Mucosa of gallbladder (tissue), 1 donor: ENCODE results near the gene GSTK1. TPM values are rescaled to one million over a fixed set of nuclear protein-coding genes. Genes with fewer than 3 reads are reported as not detected.

Experiments
- DNase-seq: peaks from one replicate; pipeline ENCODE4 v3.0.0-alpha.2; 2020; ENCODE audit warnings: low spot score
- total RNA-seq: library from RNA; stranded (reverse); gene quantifications from one replicate; pipeline ENCODE4 v1.2.1, GENCODE V29; 2021
- donor health status: DM: no; HTN: no; CAD: no.

The GSTK1 gene
- total RNA-seq, 1 donor from 2014 or later: 252 TPM

DNA sequence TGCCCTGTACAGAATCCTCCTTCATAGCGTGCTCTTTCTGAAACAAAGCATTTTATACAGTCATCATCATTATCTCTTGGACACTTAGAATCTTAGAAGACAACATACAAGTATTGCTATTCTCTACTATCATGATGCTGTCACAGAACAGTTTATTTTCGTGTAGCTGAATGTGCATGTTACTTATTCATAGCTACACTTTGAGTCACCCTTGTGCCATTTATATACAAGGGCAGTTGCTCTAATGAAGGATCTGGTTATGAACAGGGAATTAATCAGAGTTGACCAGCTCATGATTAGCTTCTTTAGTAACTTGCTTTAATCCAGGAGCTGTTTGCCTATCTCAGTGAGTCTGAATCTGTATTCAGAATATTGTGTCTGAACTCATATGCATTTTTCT, 36.1 kb downstream of the GSTK1 start:
- DNase-seq: no peak

DNA sequence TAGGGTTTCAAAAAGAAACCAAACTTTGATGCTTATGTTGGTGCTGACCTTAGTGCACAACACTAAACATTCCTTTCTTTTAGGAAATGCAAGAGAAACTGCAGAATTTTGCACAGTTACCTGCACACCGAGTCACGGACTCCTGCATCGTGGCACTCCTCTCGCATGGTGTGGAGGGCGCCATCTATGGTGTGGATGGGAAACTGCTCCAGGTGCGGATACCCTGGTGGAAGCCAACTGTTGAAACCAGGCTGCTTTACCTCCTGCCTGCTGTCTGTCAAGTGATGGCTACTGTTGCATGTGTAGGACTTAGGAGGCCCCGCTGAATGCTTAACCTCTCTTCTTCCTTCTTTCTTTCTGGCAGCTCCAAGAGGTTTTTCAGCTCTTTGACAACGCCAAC, 36.6 kb downstream of the GSTK1 start:
- DNase-seq: no peak

DNA sequence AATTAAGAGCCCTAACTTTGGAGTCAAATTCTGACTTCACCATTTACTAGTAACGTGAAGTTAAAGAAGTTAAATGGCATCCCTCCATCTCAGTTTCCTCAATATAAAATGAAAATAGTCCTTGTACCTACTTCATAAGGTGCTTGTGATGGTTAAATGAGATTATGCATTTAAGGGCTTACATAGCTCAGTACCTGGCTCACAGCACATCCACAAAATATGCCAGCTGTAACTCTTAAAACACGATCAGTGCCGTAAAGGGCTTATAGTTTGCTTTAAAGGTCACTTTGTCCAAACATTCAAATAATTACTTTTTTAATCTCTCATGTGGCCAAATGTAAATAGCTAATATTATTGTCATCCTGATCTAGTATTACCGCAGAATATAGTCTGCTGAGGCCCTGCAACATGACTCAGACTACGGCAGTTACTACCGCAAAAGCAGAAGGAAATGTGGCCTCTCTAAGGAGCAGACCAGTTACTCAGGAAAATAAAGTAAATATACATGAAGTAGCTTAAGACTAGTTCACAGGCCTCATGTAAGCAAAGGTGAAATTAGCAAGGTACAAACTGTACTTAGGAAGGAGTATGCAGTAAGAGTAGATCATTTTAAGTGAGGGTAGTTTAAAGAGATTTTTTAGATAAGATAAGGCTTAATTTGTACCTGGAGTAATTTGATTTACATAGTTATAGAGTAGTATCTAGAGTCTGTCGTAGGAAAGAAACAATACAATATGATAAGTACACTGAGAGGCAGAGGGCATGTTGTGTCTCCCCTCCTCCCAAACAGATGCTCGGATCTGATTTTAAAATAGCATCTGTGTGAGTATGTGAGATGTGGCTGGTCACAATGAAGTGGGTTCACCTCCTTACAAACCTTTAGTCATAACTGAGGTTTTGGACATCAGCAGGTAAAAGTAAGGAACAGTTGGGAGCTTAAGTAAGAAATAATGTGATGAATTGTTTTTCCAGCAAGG, 38.0 kb downstream of the GSTK1 start:
- DNase-seq: no peak

DNA sequence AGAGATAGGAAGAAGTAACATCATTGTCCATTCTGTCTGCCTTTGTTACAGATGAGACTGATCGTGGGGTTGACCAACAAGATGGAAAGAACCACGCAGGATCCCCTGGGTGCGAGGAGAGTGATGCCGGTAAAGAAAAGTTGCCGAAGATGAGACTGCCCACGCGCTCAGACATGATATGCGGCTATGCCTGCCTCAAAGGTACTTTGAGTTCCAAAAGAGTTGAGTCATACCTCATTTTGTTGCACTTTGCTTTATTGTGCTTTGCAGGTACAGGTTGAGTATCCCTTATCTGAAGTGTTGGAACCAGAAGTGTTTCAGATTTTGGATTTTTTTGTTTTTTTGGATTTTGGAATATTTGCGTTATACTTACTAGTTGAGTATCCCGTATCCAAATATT, 40.5 kb downstream of the GSTK1 start:
- no peak for DNase-seq

DNA sequence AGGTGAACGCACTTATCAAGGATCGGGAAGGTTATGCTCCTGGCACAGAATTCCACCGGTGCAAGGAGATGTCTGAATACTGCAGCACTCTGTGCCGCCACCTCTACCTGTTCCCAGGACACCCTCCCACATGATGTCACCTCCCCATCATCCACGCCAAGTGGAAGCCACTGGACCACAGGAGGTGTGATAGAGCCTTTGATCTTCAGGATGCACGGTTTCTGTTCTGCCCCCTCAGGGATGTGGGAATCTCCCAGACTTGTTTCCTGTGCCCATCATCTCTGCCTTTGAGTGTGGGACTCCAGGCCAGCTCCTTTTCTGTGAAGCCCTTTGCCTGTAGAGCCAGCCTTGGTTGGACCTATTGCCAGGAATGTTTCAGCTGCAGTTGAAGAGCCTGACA, 41.7 kb downstream of the GSTK1 start:
- DNase-seq: no peak

DNA sequence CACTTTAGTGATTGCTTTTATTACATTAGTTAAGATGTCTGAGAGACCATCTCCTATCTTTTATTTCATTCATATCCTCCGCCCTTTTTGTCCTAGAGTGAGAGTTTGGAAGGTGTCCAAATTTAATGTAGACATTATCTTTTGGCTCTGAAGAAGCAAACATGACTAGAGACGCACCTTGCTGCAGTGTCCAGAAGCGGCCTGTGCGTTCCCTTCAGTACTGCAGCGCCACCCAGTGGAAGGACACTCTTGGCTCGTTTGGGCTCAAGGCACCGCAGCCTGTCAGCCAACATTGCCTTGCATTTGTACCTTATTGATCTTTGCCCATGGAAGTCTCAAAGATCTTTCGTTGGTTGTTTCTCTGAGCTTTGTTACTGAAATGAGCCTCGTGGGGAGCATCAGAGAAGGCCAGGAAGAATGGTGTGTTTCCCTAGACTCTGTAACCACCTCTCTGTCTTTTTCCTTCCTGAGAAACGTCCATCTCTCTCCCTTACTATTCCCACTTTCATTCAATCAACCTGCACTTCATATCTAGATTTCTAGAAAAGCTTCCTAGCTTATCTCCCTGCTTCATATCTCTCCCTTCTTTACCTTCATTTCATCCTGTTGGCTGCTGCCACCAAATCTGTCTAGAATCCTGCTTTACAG, 42.3 kb downstream of the GSTK1 start:
- peak; percentile 84 for DNase-seq

DNA sequence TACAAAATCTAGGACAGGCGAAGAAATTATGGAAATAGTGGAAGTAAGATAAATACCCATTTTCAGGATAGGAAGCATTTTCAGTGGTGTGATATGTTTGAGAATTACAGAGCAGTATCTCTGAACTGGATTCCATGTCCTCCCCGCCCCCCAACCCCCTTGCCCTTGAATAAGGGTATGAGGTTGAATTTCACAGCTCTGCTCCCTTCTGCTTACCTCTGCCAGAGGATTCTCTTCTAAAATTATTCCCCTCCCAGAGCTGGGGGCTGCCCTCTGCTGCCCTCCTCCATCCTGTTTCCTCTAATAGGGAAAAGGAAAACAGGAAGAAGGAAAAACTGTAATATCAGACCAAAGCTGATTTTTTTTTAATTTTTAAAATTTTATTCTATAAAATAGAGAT, 45.4 kb downstream of the GSTK1 start:
- DNase-seq: no peak

DNA sequence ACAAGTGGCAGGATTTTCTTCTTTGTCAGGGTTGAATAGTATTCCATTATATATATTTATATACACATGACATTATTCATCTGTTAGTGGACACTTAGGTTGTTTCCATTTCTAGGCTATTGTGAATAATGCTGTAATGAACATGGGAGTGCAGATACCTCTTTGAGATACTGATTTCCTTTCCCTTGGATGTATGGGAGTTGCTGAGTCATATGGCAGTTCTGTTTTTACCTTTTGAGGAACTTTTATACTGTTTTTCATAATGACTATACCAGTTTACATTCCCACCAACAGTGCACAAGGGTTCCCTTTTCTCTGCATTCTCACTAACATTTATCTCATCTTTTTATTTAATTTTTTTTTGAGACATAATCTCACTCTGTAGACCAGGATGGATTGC, 50.9 kb downstream of the GSTK1 start:
- DNase-seq: no peak

DNA sequence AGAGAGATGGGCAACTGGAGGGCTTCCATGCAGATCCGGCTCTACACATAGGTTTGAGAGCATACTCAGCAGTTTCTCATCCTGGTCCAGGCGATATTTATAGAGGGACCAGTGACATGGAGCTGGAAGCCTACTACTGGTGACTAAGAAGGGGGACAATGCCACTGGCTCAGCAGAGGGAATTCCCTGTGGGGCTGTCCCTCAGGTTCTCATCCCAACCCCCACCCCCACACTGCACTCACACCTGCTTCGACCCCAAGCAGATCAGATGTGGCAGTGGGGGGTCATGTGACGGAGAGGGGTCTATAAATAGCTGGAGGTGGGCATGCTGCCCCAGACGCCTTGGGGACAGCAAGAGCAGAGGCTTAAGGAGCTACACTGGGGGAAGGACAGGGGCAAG, 52.5 kb downstream of the GSTK1 start, which contains the start of gene CLCN1:
Gene CLCN1, plus strand, starts transcription at position 336 of the 400 bp plus-strand sequence. CDS start 102 bp downstream, outside the sequence.
- no peak for DNase-seq

DNA sequence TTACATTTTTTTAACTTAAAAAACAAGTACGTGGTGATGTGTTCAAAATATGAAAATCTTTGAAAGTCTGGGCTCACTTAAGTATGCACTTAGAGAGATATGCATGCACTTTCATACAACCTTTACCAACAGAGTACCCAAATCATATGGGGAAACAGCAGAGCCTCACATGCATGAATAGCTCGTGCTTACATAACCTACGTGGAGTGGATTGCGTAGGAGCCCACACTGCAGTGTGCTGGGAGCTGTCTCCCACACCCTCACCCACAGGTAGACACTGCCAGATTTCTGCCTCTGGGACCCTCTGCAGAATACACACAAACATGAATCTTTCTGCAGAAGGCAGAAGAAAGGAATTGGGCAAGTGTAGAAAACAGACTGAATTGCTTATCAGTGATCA, 53.3 kb downstream of the GSTK1 start:
- no peak for DNase-seq

DNA sequence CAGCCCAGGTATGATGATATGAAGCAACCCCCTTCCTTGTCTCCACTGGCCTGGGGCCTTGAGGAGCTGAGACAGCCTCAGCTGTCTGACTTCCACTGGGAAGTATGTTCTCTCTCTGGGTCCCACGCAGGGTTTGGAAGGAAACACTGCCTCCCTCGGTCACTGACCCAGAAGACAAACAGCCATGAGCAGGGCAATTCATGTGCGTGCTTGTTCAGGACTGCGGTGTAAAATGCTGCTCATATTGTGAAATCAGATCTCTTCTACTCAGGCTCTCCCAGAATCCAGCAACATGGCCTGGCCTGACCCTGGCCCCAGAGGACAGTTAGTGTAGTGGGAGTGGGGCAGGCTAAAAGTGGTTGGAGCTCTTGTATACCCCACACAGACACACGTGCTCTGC, 55.4 kb downstream of the GSTK1 start:
- no peak for DNase-seq

Other genes with a start within 250 kb of the GSTK1 start
- gene OR9A2, start 236.3 kb upstream of the GSTK1 start, total RNA-seq: not detected
- gene OR6V1, start 211.1 kb upstream of the GSTK1 start, total RNA-seq: not detected
- not detected for gene PIP, start 131.4 kb upstream of the GSTK1 start, total RNA-seq
- gene TAS2R39, start 80.0 kb upstream of the GSTK1 start, total RNA-seq: not detected
- gene TAS2R40, start 41.4 kb upstream of the GSTK1 start, total RNA-seq: not detected
- 47.8 TPM for gene TMEM139, start 21.5 kb downstream of the GSTK1 start, total RNA-seq
- gene CASP2, start 24.9 kb downstream of the GSTK1 start, total RNA-seq: 38.7 TPM
- gene CLCN1, start 52.7 kb downstream of the GSTK1 start, total RNA-seq: 1.2 TPM
- gene FAM131B, start 99.3 kb downstream of the GSTK1 start, total RNA-seq: 6.6 TPM
- 276 TPM for gene ZYX, start 117.9 kb downstream of the GSTK1 start, total RNA-seq
- 38.0 TPM for gene EPHA1, start 145.4 kb downstream of the GSTK1 start, total RNA-seq
- gene TAS2R60, start 180.0 kb downstream of the GSTK1 start, total RNA-seq: not detected
- gene TAS2R41, start 214.4 kb downstream of the GSTK1 start, total RNA-seq: not detected